PC-3 (cell line): ENCODE results near the gene NNT.

Experiments used
- EZH2 ChIP-seq: fragments of 300-600 bp; sonication (generic); IDR thresholded peaks from one replicate; pipeline ENCODE4 v1.6.1; 2017; ENCODE audit warnings: antibody characterized with exemption, mild to moderate bottlenecking, low read length; ENCODE audit not compliant: unreplicated experiment
- TF ChIP-seq, protein P1 (sequence below): fragments of 300-600 bp; sonication (generic); conservative IDR thresholded peaks from 2 replicates; pipeline ENCODE4 v1.5.1; 2017; ENCODE audit warnings: antibody characterized with exemption, low read depth, mild to moderate bottlenecking, low read length

DNA sequence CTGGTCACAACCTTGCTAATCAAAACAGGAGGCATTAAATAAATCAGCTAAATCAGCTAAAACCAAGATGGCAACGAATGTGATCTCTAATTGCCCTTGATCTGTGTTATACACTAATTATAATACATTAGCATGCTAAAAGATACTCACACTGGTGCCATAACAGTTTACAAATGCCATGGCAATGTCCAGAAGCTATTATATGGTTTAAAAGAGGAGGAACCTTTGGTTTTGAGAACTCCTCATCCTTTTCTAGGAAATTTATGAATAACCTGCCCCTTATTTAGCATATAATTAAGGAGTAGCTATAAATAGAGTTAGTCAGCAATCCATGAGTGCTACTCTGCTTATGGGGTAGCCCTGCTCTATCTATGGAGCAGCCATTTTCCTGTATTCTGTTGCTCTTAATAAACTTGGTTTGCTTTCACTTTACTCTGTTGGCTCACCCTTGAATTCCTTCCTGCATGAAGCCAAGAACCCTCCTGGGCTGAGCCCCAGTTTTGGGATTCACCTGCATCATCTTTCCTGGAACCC lies 18.7 kb upstream of the NNT start:
- TF ChIP-seq, protein P1, sequence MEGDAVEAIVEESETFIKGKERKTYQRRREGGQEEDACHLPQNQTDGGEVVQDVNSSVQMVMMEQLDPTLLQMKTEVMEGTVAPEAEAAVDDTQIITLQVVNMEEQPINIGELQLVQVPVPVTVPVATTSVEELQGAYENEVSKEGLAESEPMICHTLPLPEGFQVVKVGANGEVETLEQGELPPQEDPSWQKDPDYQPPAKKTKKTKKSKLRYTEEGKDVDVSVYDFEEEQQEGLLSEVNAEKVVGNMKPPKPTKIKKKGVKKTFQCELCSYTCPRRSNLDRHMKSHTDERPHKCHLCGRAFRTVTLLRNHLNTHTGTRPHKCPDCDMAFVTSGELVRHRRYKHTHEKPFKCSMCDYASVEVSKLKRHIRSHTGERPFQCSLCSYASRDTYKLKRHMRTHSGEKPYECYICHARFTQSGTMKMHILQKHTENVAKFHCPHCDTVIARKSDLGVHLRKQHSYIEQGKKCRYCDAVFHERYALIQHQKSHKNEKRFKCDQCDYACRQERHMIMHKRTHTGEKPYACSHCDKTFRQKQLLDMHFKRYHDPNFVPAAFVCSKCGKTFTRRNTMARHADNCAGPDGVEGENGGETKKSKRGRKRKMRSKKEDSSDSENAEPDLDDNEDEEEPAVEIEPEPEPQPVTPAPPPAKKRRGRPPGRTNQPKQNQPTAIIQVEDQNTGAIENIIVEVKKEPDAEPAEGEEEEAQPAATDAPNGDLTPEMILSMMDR: no peak
- TF ChIP-seq EZH2: no peak
